HFF-Myc (cell line): ENCODE data around the gene PRKAR1B.
"Not testable (repeated sequence)": the region's sequence is repeated elsewhere in the genome, so short reads cannot be mapped to it uniquely, and the experiment has no call there.

ENCODE experiments used
- DNase-seq: peaks from one replicate; pipeline ENCODE4 v3.0.0-alpha.2; 2011; ENCODE audit warnings: low read depth; ENCODE audit errors: extremely low read depth
- H3K4me3 ChIP-seq: replicated peaks from 2 replicates; pipeline ENCODE4 v1.5.1; 2011; ENCODE audit warnings: low read depth, mild to moderate bottlenecking, control low read depth, low read length
- TF ChIP-seq, protein P1 (sequence below): IDR thresholded peaks from 2 replicates; pipeline ENCODE4 v1.5.1; 2012; ENCODE audit warnings: mild to moderate bottlenecking, low read depth, low read length, control low read depth; ENCODE audit errors: missing control alignments

Gene PRKAR1B

GRCh38 chr7:641966-642365, 85.1 kb downstream of the PRKAR1B start:
- TF ChIP-seq, protein P1, sequence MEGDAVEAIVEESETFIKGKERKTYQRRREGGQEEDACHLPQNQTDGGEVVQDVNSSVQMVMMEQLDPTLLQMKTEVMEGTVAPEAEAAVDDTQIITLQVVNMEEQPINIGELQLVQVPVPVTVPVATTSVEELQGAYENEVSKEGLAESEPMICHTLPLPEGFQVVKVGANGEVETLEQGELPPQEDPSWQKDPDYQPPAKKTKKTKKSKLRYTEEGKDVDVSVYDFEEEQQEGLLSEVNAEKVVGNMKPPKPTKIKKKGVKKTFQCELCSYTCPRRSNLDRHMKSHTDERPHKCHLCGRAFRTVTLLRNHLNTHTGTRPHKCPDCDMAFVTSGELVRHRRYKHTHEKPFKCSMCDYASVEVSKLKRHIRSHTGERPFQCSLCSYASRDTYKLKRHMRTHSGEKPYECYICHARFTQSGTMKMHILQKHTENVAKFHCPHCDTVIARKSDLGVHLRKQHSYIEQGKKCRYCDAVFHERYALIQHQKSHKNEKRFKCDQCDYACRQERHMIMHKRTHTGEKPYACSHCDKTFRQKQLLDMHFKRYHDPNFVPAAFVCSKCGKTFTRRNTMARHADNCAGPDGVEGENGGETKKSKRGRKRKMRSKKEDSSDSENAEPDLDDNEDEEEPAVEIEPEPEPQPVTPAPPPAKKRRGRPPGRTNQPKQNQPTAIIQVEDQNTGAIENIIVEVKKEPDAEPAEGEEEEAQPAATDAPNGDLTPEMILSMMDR = no peak
- H3K4me3 ChIP-seq = no peak overlapping the region
- DNase-seq = no peak

- no peak for DNase-seq
- H3K4me3 ChIP-seq = no peak overlapping the region
- TF ChIP-seq, protein P1 = no peak
Observed at GRCh38 chr7:641269-641671, 85.8 kb downstream of the PRKAR1B start.

GRCh38 chr7:638256-639011, 88.6 kb downstream of the PRKAR1B start:
- TF ChIP-seq, protein P1 = no peak
- no peak for DNase-seq
- H3K4me3 ChIP-seq = no peak overlapping the region

DNA sequence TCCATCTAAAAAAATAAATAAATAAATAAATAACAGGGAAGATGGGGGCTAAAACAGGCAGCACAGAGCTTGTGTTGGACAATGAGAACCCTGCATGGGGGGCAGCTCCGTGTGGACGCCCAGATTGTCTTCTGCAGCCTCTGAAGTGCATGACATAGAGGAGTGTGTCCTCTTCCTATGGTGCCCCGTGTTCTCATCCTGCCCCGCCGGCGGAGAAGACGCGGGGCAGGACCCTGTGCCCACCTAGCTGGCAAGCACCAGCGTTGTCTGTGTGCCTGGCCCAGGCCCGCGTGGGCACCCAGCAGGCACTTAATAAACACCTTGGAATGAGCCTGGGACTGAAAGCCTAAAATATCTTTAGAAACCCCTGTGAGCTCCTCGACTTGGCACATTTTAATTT, 89.3 kb downstream of the PRKAR1B start:
- no peak for DNase-seq
- TF ChIP-seq, protein P1 = no peak
- no peak overlapping the region for H3K4me3 ChIP-seq

DNA sequence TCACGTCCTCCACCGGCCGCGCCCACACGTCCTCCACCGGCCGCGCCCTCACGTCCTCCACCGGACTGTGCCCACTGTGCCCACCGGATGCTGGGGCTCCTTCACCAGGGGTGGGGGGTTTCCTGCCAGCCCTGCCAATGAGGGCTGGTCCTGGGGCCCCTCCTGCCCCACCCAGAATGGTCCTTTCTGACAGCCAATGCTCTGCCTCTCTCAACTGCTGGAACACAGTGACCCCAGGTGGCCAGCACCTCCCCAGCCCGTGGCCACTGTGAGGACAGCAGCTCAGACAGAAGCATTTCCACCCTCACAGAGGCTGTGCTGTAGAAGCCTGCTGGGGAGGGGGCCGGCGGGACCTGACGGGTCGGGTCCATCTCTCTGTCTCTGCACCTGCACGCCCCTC, 90.7 kb downstream of the PRKAR1B start:
- DNase-seq = no peak
- TF ChIP-seq, protein P1 = no peak
- H3K4me3 ChIP-seq = no peak overlapping the region

GRCh38 chr7:635687-636382, 91.2 kb downstream of the PRKAR1B start:
- not testable (repeated sequence) for H3K4me3 ChIP-seq, DNase-seq

DNA sequence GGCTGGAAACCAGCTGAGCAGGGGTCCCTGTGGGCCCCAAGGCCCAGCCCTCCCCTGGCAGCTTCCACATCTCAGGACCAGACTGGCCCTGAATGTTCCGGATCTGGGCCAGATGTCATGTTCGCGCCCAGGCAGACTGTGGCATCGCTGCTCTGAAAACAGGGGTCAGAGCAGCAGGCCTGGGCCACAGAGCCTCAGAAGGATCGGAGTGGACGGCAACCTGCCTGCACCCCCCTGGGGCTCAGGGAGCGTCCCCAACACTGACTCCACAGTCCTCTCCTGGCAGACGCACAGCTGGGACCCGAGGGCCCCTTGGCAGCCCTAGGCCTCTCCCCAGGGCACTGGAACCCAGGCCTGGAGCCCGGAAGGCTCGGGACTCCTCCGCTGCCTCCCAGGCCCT, 91.9 kb downstream of the PRKAR1B start:
- no peak overlapping the region for H3K4me3 ChIP-seq
- no peak for DNase-seq
- TF ChIP-seq, protein P1 = no peak
